Uterus (tissue), 2 donors: Measurements from ENCODE around the gene TRIP4.

Experiments used
- CTCF ChIP-seq, 4 experiments: fragments of 200-600 bp in 2 of 4; fragments of 450-650 bp in 2 of 4; sonication (generic) in 2 of 4; IDR thresholded peaks; one replicate each; pipeline ENCODE4 v1.5.1; 2016 to 2019; ENCODE audit warnings: antibody characterized with exemption in 4 of 4, mild to moderate bottlenecking in 2 of 4, moderate library complexity in 1 of 4
- POLR2A ChIP-seq, 2 donors: fragments of 450-650 bp; IDR thresholded peaks; one replicate each; pipeline ENCODE4 v1.6.1; 2016; ENCODE audit warnings: antibody characterized with exemption in 2 of 2, mild to moderate bottlenecking in 1 of 2, moderate library complexity in 1 of 2

GRCh38 chr15:64460724-64461720, 73.4 kb downstream of the TRIP4 start:
- TF ChIP-seq CTCF (IDR thresholded peaks at IDR 0.05) = peak in 2 of 4 experiments; percentile 17 to 23
- peak; percentile 50 to 58 for TF ChIP-seq POLR2A (IDR thresholded peaks at IDR 0.05)
